ENCODE measurements around the gene PRRC2B. TPM values are rescaled to one million over a fixed set of nuclear protein-coding genes. Genes with fewer than 3 reads are reported as not detected.

PRRC2B gene
- total and polyA plus RNA-seq, 4 donors = 10.3 to 44.3 (median 27.0) TPM

GRCh38 chr9:131349522-131349880 is 44.4 kb upstream of the PRRC2B start:
- Histone ChIP-seq H3K4me1 (ENCODE audit: control insufficient read depth in 4 of 4, insufficient read depth in 4 of 4, low read length in 3 of 4) (peaks cover 0 to 6% (median 3%) of the 10 kb centered on the region in 4 donors), H3K27ac (ENCODE audit: low read depth in 1 of 2, low read length in 2 of 2) (no peak overlapping the region), H3K27me3 (ENCODE audit: control insufficient read depth in 4 of 4, insufficient read depth in 4 of 4, low read length in 3 of 4) (no peaks in the 10 kb centered on the region), H3K36me3 (ENCODE audit: control insufficient read depth in 4 of 4, insufficient read depth in 3 of 4, low read depth in 1 of 4, low read length in 3 of 4) (no peaks in the 10 kb centered on the region), H3K4me3 (ENCODE audit: low read depth in 1 of 3, low read length in 3 of 3) (no peak overlapping the region), H3K9ac (ENCODE audit: low read depth in 1 of 2, low read length in 2 of 2) (no peak overlapping the region), H3K9me3 (ENCODE audit: control insufficient read depth in 4 of 4, low read length in 3 of 4) (no peaks in the 10 kb centered on the region)
- WGBS = 62% methylated on average over 5 of the region's 5 CpGs
- no peak for TF ChIP-seq FOXA2 (IDR thresholded peaks at IDR 0.05)
- no peak for TF ChIP-seq ATF3 (IDR thresholded peaks at IDR 0.05)
- no peak for TF ChIP-seq TAF1 (conservative IDR thresholded peaks at IDR 0.05)
- TF ChIP-seq, protein P1, sequence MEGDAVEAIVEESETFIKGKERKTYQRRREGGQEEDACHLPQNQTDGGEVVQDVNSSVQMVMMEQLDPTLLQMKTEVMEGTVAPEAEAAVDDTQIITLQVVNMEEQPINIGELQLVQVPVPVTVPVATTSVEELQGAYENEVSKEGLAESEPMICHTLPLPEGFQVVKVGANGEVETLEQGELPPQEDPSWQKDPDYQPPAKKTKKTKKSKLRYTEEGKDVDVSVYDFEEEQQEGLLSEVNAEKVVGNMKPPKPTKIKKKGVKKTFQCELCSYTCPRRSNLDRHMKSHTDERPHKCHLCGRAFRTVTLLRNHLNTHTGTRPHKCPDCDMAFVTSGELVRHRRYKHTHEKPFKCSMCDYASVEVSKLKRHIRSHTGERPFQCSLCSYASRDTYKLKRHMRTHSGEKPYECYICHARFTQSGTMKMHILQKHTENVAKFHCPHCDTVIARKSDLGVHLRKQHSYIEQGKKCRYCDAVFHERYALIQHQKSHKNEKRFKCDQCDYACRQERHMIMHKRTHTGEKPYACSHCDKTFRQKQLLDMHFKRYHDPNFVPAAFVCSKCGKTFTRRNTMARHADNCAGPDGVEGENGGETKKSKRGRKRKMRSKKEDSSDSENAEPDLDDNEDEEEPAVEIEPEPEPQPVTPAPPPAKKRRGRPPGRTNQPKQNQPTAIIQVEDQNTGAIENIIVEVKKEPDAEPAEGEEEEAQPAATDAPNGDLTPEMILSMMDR (IDR thresholded peaks at IDR 0.05; ENCODE audit: low read depth, low read length, missing input control) = no peak
- TF ChIP-seq YY1 (IDR thresholded peaks at IDR 0.05) = no peak
- no peak for TF ChIP-seq NR2F2 (IDR thresholded peaks at IDR 0.05)
- TF ChIP-seq RXRA (IDR thresholded peaks at IDR 0.05) = no peak
- TF ChIP-seq GABPA (IDR thresholded peaks at IDR 0.05 in 1 of 2, conservative IDR thresholded peaks at IDR 0.05 in 1 of 2) = no peak
- TF ChIP-seq FOXA1 (IDR thresholded peaks at IDR 0.05) = no peak
- TF ChIP-seq EGR1 (IDR thresholded peaks at IDR 0.05; ENCODE audit: low read depth in 2 of 2) = no peak
- DNase-seq (ENCODE audit: low spot score) = no peak

- 8% methylated on average over 27 of the region's 27 CpGs for WGBS
Observed at GRCh38 chr9:131349881-131350563, 43.9 kb upstream of the PRRC2B start.

More at GRCh38 chr9:131349881-131350563, 43.9 kb upstream of the PRRC2B start:
- H3K36me3 ChIP-seq (ENCODE audit: control insufficient read depth in 4 of 4, insufficient read depth in 3 of 4, low read depth in 1 of 4, low read length in 3 of 4) = no peaks in the 10 kb centered on the region
- H3K27ac ChIP-seq (ENCODE audit: low read depth in 1 of 2, low read length in 2 of 2) = no peak overlapping the region
- peak; percentile 82 for DNase-seq (ENCODE audit: low spot score)
- H3K4me1 ChIP-seq (ENCODE audit: control insufficient read depth in 4 of 4, insufficient read depth in 4 of 4, low read length in 3 of 4) = peaks cover 0 to 6% (median 3%) of the 10 kb centered on the region in 4 donors
- H3K27me3 ChIP-seq (ENCODE audit: control insufficient read depth in 4 of 4, insufficient read depth in 4 of 4, low read length in 3 of 4) = no peaks in the 10 kb centered on the region
- H3K9me3 ChIP-seq (ENCODE audit: control insufficient read depth in 4 of 4, low read length in 3 of 4) = no peaks in the 10 kb centered on the region
- peak overlapping the region in 1 of 2 donors; percentile 35 for H3K9ac ChIP-seq (ENCODE audit: low read depth in 1 of 2, low read length in 2 of 2)
- peak overlapping the region in 2 of 3 donors; percentile 31 to 36 for H3K4me3 ChIP-seq (ENCODE audit: low read depth in 1 of 3, low read length in 3 of 3)
- TF ChIP-seq, protein P1 (IDR thresholded peaks at IDR 0.05; ENCODE audit: low read depth, low read length, missing input control) = peak; percentile 70
- TF ChIP-seq, protein P2, sequence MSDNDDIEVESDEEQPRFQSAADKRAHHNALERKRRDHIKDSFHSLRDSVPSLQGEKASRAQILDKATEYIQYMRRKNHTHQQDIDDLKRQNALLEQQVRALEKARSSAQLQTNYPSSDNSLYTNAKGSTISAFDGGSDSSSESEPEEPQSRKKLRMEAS (IDR thresholded peaks at IDR 0.05) = no peak
- no peak for TF ChIP-seq ATF3 (IDR thresholded peaks at IDR 0.05)
- peak; percentile 94 to 96 for TF ChIP-seq RAD21 (IDR thresholded peaks at IDR 0.05)
- TF ChIP-seq GABPA (IDR thresholded peaks at IDR 0.05 in 1 of 2, conservative IDR thresholded peaks at IDR 0.05 in 1 of 2) = no peak
- TF ChIP-seq ZBTB33 (IDR thresholded peaks at IDR 0.05) = no peak
- peak in 1 of 2 donors; percentile 16 for TF ChIP-seq RXRA (IDR thresholded peaks at IDR 0.05)

Data from liver (tissue), 9 donors.